Ovary (tissue), 9 donors: ENCODE data around the gene AKT1S1. TPM values are rescaled to one million over a fixed set of nuclear protein-coding genes. Genes with fewer than 3 reads are reported as not detected.

Experiments used
- DNase-seq, 5 donors: peaks; one replicate each; pipeline ENCODE4 v3.0.0-alpha.2; 2019 to 2020
- H3K27ac ChIP-seq, 2 donors: fragments of 200-600 bp; one replicate each; pipeline versions ENCODE4 v1.5.1 to v1.8.0; 2019 to 2022
- H3K27me3 ChIP-seq: fragments of 200-600 bp; one replicate; pipeline ENCODE4 v1.8.0; 2022
- H3K36me3 ChIP-seq: fragments of 200-600 bp; sonication (generic); one replicate; pipeline ENCODE4 v1.5.1; 2019
- H3K4me1 ChIP-seq: one replicate; pipeline ENCODE4 v1.8.1; 2013; ENCODE audit warnings: mild to moderate bottlenecking, moderate library complexity; ENCODE audit not compliant: insufficient read depth
- H3K4me3 ChIP-seq: fragments of 200-600 bp; sonication (generic); one replicate; pipeline ENCODE4 v1.5.1; 2017
- H3K9me3 ChIP-seq, 2 donors: fragments of 200-600 bp in 1 of 2; sonication (generic) in 1 of 2; one replicate each; pipeline versions ENCODE4 v1.5.1 to v1.8.1; 2013 to 2019; ENCODE audit warnings: mild to moderate bottlenecking in 1 of 2, moderate library complexity in 1 of 2
- CTCF ChIP-seq, 3 donors: fragments of 450-650 bp in 2 of 3; fragments of 200-600 bp in 1 of 3; IDR thresholded peaks; one replicate each; pipeline versions ENCODE4 v1.5.1 to v1.8.0; 2016 to 2022; ENCODE audit warnings: antibody characterized with exemption in 3 of 3, mild to moderate bottlenecking in 1 of 3
- EP300 ChIP-seq: sonication (generic); formaldehyde crosslinking; IDR thresholded peaks from one replicate; pipeline ENCODE4 v1.6.1; 2017; ENCODE audit warnings: antibody characterized with exemption
- POLR2A ChIP-seq: fragments of 450-650 bp; IDR thresholded peaks from one replicate; pipeline ENCODE4 v1.6.1; 2017; ENCODE audit warnings: antibody characterized with exemption, mild to moderate bottlenecking, moderate library complexity
- WGBS, 3 donors: extraction: QIAGEN DNeasy Blood & Tissue Kit in 1 of 3; methylation state at CpG; one replicate each; pipeline versions ENCODE4 v1.1.5 to v1.1.7; 2013 to 2017; 5-methylcytosine and 5-hydroxymethylcytosine counted together
- intact Hi-C, 4 donors: fragments of 100-400 bp; cut with DNase I; formaldehyde crosslinking; loops; one replicate each; pipeline versions ENCODE4 v1.11.0 to v1.15.1; 2022 to 2023
- polyA plus RNA-seq, 2 donors: library from polyadenylated mRNA; stranded (reverse); fragments of 200-250 nt in 1 of 2; fragments of 350-450 nt in 1 of 2; fragmentation: Illumina TruSeq in 1 of 2; extraction: RNeasy Lipid Tissue Mini Kit (QIAGEN cat#74804) in 1 of 2; gene quantifications; one replicate each; pipeline ENCODE4 v1.2.3, GENCODE V29; 2013 to 2014
- total RNA-seq, 7 donors: library from RNA; depleted of rRNA in 2 of 7; stranded (reverse); fragments of >200 nt in 2 of 7; fragmentation: NEBNext Ultra II Directional in 3 of 7; extraction: Animal tissue kit (Norgen Biotek cat#: 25700) in 3 of 7; gene quantifications; one replicate each; pipeline versions ENCODE4 v1.1.0 to v1.2.4, GENCODE V29; 2016 to 2023
- donor health status: DM: no; HTN: no; CAD: no; lungs with moderate emphysema.
- donor health status: DM: no; HTN: no; CAD: no.
- donor health status: Bipolar disorder and iron deficiency.
- donor health status: DM: yes; HTN: yes; CAD: no.
- donor health status: DM: no; HTN: no; CAD: no.
- donor health status: DM: yes; HTN: yes; CAD: no.

The AKT1S1 gene
- total and polyA plus RNA-seq, 9 donors = 10.6 to 45.3 (median 30.0) TPM

DNA sequence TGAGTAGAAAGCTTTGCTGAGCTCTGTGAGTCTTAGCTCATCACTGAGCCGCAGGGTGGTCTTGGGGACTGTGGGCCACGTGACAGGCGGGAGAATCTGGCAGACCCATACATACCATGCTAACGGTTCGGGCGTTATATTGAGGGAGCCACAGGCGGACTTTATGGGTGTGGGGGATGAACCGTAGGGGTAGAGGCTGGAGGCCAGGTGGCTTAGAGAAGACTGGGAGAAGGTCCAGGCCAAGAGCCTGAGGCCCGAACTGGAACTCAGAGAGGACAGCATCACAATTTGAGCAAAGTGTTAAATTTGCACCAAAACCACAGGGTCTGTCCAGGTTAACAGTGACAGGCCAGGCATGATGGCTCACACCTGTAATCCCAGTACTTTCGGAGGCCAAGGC, 36.6 kb upstream of the AKT1S1 start:
- Histone ChIP-seq H3K4me1 (peaks cover 9% of the 10 kb centered on the region), H3K36me3 (no peaks in the 10 kb centered on the region), H3K9me3 (no peaks in the 10 kb centered on the region), H3K27me3 (no peaks in the 10 kb centered on the region), H3K4me3 (no peak overlapping the region), H3K27ac (no peak overlapping the region)
- intact Hi-C loops = no loop called here
- TF ChIP-seq POLR2A (no peak), EP300 (no peak)
- WGBS, 3 donors = 40 to 49% (median 44%) methylated on average over 10 of the region's 10 CpGs
- DNase-seq = no peak

DNA sequence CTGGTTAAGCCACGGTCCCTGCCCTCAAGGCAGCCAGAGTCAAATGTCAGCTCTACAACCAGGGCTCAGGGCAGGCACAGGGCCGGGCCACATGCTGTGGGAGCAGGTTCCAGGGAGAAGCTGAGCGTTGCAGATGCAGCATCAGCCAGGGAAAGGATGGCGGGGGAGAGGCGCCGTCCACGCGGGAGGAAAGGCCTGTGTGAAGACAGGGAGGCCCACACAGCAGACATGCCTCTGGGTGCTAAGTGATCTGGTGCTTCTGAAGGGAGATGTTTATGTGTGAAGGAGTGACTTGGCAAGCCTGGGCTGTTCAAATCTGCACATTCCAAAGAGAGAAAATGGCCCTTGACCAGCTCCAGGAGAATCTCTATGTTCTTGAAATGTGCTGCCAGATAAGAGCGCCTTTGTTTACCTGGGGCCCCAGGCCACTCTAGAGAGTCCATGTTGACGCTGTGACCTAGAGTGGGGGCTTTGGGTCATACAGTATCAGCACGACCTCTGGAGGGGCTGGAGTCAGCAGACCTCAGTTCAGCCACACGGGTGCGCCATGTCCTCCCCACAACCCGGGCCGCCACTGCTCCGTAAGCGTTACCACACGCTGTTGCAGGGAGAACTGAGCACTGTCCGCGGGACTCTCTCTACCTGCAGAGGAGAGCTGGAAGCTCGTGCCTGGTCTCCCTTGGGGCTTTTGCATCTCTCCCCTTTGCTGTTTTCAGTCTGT, 36.0 kb upstream of the AKT1S1 start:
- H3K4me1 ChIP-seq = peaks cover 9% of the 10 kb centered on the region
- intact Hi-C loops = no loop called here
- H3K36me3 ChIP-seq = no peaks in the 10 kb centered on the region
- no peaks in the 10 kb centered on the region for H3K9me3 ChIP-seq
- 18 to 47% (median 30%) methylated on average over 21 of the region's 21 CpGs for WGBS, 3 donors
- H3K27ac ChIP-seq = peak overlapping the region in 1 of 2 donors; percentile 33
- DNase-seq = peak; percentile 50 to 74 (median 55)
- H3K27me3 ChIP-seq = no peaks in the 10 kb centered on the region
- H3K4me3 ChIP-seq = no peak overlapping the region
- TF ChIP-seq POLR2A (no peak), CTCF (IDR thresholded peaks at IDR 0.05) (peak in 1 of 3 donors; percentile 10)

GRCh38 chr19:49911381-49912145, 34.4 kb upstream of the AKT1S1 start:
- H3K27ac ChIP-seq = no peak overlapping the region
- TF ChIP-seq POLR2A = no peak
- TF ChIP-seq EP300 = no peak
- TF ChIP-seq CTCF (IDR thresholded peaks at IDR 0.05) = no peak
- peaks cover 9% of the 10 kb centered on the region for H3K4me1 ChIP-seq
- intact Hi-C loops = no loop called here
- no peaks in the 10 kb centered on the region for H3K27me3 ChIP-seq
- DNase-seq = no peak
- H3K9me3 ChIP-seq = no peaks in the 10 kb centered on the region
- 50 to 58% (median 53%) methylated on average over 9 of the region's 9 CpGs for WGBS, 3 donors
- H3K4me3 ChIP-seq = no peak overlapping the region
- H3K36me3 ChIP-seq = no peaks in the 10 kb centered on the region

DNA sequence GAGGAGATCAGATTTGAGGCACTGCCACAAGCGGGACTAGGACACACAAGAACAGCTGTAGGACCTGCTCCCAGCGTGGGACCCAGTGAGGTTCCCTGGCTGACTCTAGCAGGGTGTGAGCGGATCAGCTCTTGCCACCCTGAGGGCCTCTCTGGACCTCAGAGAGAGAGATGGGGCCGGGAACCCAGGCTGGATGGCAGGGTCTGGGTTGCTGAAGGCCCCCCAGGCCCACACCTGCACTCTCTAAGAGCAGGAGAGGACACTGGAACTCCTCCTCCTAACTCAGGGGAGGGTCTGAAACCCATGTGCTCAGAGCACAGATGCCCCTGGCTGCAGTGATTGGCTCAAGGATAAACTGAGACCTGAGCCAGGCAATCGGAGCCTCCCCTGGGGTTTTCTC, 33.0 kb upstream of the AKT1S1 start:
- TF ChIP-seq CTCF (IDR thresholded peaks at IDR 0.05) = no peak
- TF ChIP-seq POLR2A = no peak
- no peak for TF ChIP-seq EP300
- no peak overlapping the region for H3K27ac ChIP-seq
- no peaks in the 10 kb centered on the region for H3K9me3 ChIP-seq
- 90 to 96% (median 96%) methylated on average over 5 of the region's 5 CpGs for WGBS, 3 donors
- no peaks in the 10 kb centered on the region for H3K27me3 ChIP-seq
- intact Hi-C loops = no loop called here
- no peak for DNase-seq
- H3K4me3 ChIP-seq = no peak overlapping the region
- H3K4me1 ChIP-seq = peaks cover 9% of the 10 kb centered on the region
- no peaks in the 10 kb centered on the region for H3K36me3 ChIP-seq
